ENCODE data around the gene DIS3L2. TPM values are rescaled to one million over a fixed set of nuclear protein-coding genes. Genes with fewer than 3 reads are reported as not detected.
"Not testable (repeated sequence)": the region's sequence is repeated elsewhere in the genome, so short reads cannot be mapped to it uniquely, and the experiment has no call there.

The DIS3L2 gene
- total RNA-seq, 4 donors from 2014 or later = 12.8 to 27.3 (median 16.8) TPM

- no peaks in the 10 kb centered on the region for H3K36me3 ChIP-seq
- in situ Hi-C loops (cut with MboI; ENCODE audit: low sequenced_read_pairs in 4 of 4) (loop anchor here in 3 of 4 donors (10.0 to 25.0 kb wide), 3 partner anchors 397 to 417 kb away; partner anchors contain the start of gene NPPC (in 1 of the 3)), intact Hi-C loops (cut with DNase I; ENCODE audit: low total_unique reads) (loop anchor here (10.0 kb wide), 1 partner anchor 123 kb away; no protein-coding TSS in a partner anchor)
- H3K4me3 ChIP-seq = no peak overlapping the region
- H3K9me3 ChIP-seq = no peaks in the 10 kb centered on the region
- H3K4me1 ChIP-seq = peaks cover 0 to 4% of the 10 kb centered on the region in 2 donors
- DNase-seq (peak in 1 of 2 donors; percentile 7), ATAC-seq (no peak)
- no peak overlapping the region for H3K27ac ChIP-seq
- no peak for TF ChIP-seq POLR2A (IDR thresholded peaks at IDR 0.05)
- no peaks in the 10 kb centered on the region for H3K27me3 ChIP-seq
Observed at GRCh38 chr2:232321817-232322559, 360.5 kb downstream of the DIS3L2 start.

GRCh38 chr2:232322560-232323327 is 361.2 kb downstream of the DIS3L2 start:
- Histone ChIP-seq H3K4me1 (no peaks in the 10 kb centered on the region), H3K4me3 (no peak overlapping the region), H3K27ac (no peak overlapping the region), H3K36me3 (no peaks in the 10 kb centered on the region), H3K27me3 (no peaks in the 10 kb centered on the region), H3K9me3 (no peaks in the 10 kb centered on the region)
- intact Hi-C loops (cut with DNase I; ENCODE audit: low total_unique reads) = loop anchor here (10.0 kb wide), 1 partner anchor 122 kb away; no protein-coding TSS in a partner anchor
- DNase-seq = peak in 1 of 2 donors; percentile 9
- ATAC-seq = no peak
- in situ Hi-C loops (cut with MboI; ENCODE audit: low sequenced_read_pairs in 4 of 4) = loop anchor here in 3 of 4 donors (10.0 to 25.0 kb wide), 3 partner anchors 398 to 418 kb away; partner anchors contain the start of gene NPPC (in 1 of the 3)
- no peak for TF ChIP-seq POLR2A (IDR thresholded peaks at IDR 0.05)
- no peak for TF ChIP-seq CTCF (IDR thresholded peaks at IDR 0.05 in 4 of 5, conservative IDR thresholded peaks at IDR 0.05 in 1 of 5)

GRCh38 chr2:232323328-232323650 is 361.8 kb downstream of the DIS3L2 start:
- intact Hi-C loops (cut with DNase I; ENCODE audit: low total_unique reads) = loop anchor here (10.0 kb wide), 1 partner anchor 122 kb away; no protein-coding TSS in a partner anchor
- Histone ChIP-seq H3K9me3 (no peaks in the 10 kb centered on the region), H3K4me1 (no peaks in the 10 kb centered on the region), H3K27me3 (no peaks in the 10 kb centered on the region), H3K27ac (no peak overlapping the region), H3K4me3 (no peak overlapping the region), H3K36me3 (no peaks in the 10 kb centered on the region)
- ATAC-seq (no peak), DNase-seq (peak in 1 of 2 donors; percentile 2)
- TF ChIP-seq CTCF (IDR thresholded peaks at IDR 0.05 in 4 of 5, conservative IDR thresholded peaks at IDR 0.05 in 1 of 5) (no peak), POLR2A (IDR thresholded peaks at IDR 0.05) (no peak)
- in situ Hi-C loops (cut with MboI; ENCODE audit: low sequenced_read_pairs in 4 of 4) = loop anchor here in 3 of 4 donors (10.0 to 25.0 kb wide), 3 partner anchors 398 to 418 kb away; partner anchors contain the start of gene NPPC (in 1 of the 3)

- not testable (repeated sequence) for H3K4me3 ChIP-seq, H3K9me3 ChIP-seq, H3K27me3 ChIP-seq, ATAC-seq, H3K4me1 ChIP-seq, H3K27ac ChIP-seq, H3K36me3 ChIP-seq, DNase-seq
- intact Hi-C loops (cut with DNase I; ENCODE audit: low total_unique reads) = loop anchor here (10.0 kb wide), 1 partner anchor 121 kb away; no protein-coding TSS in a partner anchor
- in situ Hi-C loops (cut with MboI; ENCODE audit: low sequenced_read_pairs in 4 of 4) = loop anchor here in 3 of 4 donors (10.0 to 25.0 kb wide), 3 partner anchors 399 to 419 kb away; partner anchors contain the start of gene NPPC (in 1 of the 3)
Observed at GRCh38 chr2:232323967-232324366, 362.5 kb downstream of the DIS3L2 start.

- Histone ChIP-seq H3K4me3 (no peak overlapping the region), H3K27me3 (no peaks in the 10 kb centered on the region), H3K9me3 (no peaks in the 10 kb centered on the region), H3K36me3 (no peaks in the 10 kb centered on the region), H3K4me1 (no peaks in the 10 kb centered on the region), H3K27ac (no peak overlapping the region)
- no peak for ATAC-seq
- TF ChIP-seq CTCF (IDR thresholded peaks at IDR 0.05 in 4 of 5, conservative IDR thresholded peaks at IDR 0.05 in 1 of 5) (no peak), POLR2A (IDR thresholded peaks at IDR 0.05) (no peak)
- peak in 1 of 2 donors; percentile 3 for DNase-seq
- intact Hi-C loops (cut with DNase I; ENCODE audit: low total_unique reads) = loop anchor here (5.0 to 10.0 kb wide), 2 partner anchors 32 to 120 kb away; no protein-coding TSS in a partner anchor
- in situ Hi-C loops (cut with MboI; ENCODE audit: low sequenced_read_pairs in 4 of 4) = loop anchor here in 3 of 4 donors (10.0 to 25.0 kb wide), 3 partner anchors 400 to 420 kb away; partner anchors contain the start of gene NPPC (in 1 of the 3)
Observed at GRCh38 chr2:232324778-232325177, 363.3 kb downstream of the DIS3L2 start.

Data from gastrocnemius medialis (tissue), 4 donors.